NCI-H2196 (cell line): ENCODE measurements around the gene TXN.
"Not testable (repeated sequence)": the region's sequence is repeated elsewhere in the genome, so short reads cannot be mapped to it uniquely, and the experiment has no call there.

Experiments used
- DNase-seq: peaks from one replicate; lab custom pipeline; 2025; ENCODE audit not compliant: unreplicated experiment; lab: John Stamatoyannopoulos, UW

The TXN gene

DNA sequence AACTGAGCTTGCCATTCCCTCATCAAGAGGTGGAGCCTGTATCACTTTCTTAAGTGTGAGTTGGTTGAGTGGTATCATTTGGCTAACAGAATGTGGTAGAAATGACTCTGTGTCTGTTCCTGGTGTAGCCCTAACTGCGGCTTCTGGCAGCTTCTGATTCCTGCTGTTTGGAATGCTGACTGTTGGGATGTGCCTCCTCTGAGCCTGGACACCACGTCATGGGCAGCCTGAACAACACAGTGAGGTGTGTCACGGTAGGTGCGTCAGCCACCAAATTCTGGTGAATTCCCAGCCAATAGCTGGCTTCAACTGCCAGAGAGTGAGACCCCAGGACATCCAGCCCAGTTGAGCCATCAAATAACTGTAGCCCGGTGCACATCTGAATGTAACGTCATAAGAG, 42.2 kb downstream of the TXN start:
- DNase-seq = no peak

- no peak for DNase-seq
Measured at GRCh38 chr9:110213413-110214044, 42.8 kb downstream of the TXN start.

- DNase-seq = peak; percentile 12
Measured at GRCh38 chr9:110208031-110208430, 48.3 kb downstream of the TXN start, which contains the start of gene C9orf152. TSS of gene C9orf152 (minus strand) at chr9:110208159. CDS start at chr9:110207579, 580 bp downstream.

DNA sequence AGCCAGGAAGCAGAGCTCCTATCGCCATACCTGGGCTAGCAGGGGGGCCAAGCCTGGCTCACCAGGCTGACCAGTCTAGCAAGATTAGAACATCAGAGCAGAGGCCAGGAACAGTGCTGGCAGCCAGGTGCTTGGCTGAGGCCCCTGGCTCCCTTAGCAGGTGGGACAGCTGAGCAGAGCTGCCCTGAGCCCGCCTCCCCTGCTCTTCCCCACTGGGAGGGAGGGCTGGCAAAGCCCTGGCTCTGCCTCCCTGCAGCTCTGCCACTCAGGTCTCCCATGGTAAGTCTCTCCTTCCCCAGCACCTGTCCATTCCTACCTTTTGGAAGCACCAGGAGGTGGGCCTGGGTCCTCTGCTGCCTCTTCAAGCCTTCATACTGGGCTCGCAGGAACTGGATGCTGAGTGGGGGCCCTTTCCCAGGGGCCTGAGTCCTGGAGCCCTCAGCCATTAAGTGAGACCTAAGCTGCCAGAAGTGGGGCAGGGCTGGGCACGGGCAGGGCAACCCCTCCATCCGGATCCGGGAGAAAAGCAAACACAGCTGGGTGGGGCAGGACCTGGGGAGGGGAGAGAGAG, 49.2 kb downstream of the TXN start:
- DNase-seq = peak; percentile 89

GRCh38 chr9:110206389-110206788, 49.9 kb downstream of the TXN start:
- DNase-seq = peak; percentile 72

GRCh38 chr9:110205612-110206011, 50.7 kb downstream of the TXN start:
- DNase-seq = peak; percentile 42

DNA sequence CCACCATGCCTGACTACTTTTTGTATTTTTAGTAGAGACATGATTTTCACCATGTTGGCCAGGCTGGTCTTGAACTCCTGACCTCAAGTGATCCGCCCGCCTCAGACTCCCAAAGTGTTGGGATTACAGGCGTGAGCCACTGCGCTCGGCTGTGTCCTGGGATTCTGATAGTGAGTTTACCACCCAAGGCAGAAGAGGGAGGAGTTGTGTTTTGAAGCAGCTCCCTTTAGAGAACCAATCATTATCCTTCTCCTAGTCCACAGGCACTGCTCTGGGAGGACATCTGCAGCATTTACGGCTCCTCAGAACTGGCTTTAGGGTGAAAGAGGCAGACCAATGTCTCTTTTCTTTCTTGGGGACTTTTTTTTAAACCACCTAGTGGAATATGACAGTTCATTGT, 54.1 kb downstream of the TXN start:
- DNase-seq = no peak

DNA sequence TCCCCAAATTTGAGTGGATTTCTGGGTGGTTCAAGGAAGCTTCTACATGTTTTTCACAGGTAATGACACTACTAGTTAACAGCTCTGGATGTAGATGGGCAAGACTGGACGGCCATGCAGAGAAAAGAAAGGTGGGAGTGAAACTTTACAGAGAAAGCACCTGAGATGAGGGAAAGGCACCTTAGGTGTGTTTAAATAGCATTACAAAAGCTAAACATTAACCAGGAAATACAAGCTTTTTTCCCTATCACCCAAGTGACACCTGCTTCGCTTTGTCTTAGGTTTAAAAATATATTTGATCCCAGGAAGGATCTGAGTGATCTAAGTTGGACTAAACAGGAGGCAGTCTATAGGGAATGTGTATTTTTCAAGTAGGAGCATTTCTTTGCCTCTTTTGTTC, 56.7 kb downstream of the TXN start:
- DNase-seq = no peak

DNA sequence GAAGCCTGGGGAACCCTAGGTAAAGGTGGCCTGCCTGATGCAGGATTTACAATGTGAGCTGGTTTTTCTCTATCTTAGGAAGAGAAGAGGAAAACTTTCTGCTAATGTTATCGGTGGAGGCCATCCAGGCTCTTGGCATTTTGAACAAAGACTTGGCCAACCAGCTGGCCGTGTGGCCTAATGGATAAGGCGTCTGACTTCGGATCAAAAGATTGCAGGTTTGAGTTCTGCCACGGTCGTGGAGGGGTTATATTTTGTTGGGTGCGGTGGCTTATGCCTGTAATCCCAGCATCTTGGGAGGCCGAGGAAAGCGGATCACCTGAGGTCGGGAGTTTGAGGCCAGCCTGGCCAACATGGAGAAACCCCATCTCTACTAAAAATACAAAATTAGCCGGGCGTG, 58.0 kb downstream of the TXN start:
- DNase-seq = no peak

DNA sequence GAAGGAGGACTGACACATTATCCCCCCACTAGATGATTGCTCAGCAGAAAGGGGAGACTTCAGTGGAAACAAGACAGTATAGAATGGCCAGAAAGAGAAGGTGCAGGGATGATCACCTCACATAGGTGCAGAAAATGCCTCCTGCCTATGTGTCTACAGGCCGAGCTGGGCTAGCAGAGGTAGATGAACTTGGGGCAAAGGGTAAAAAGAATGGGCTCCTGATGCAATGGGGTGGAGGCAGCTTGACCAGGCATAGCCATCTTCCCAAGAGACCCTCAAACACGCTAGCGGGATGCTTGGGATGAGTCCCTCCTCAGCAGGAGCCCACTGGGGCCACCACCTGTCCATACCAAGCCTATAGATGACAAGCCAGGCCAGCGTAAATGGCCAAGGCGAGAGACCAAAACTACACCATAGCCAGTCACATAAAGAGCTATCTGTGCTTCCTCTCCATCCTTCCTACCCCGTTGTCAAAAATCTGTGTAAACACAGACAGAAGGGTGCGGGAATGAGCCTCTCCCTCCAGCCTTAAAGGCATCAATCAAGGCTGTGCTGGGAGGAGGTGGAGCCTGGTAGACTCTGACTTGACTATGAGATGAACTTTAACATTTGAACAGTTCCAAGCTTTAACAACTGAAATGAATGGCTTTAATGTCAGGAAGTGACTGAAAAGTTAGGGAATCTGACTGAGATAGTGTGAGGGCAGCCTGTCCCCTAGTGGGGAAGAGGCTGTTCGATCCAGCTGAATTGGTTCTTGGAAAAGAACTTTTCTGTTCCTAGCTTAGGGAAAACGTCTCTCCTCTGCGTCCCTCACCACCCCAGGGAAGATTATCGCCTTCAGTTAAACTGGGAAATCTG, 58.7 kb downstream of the TXN start:
- no peak for DNase-seq

DNA sequence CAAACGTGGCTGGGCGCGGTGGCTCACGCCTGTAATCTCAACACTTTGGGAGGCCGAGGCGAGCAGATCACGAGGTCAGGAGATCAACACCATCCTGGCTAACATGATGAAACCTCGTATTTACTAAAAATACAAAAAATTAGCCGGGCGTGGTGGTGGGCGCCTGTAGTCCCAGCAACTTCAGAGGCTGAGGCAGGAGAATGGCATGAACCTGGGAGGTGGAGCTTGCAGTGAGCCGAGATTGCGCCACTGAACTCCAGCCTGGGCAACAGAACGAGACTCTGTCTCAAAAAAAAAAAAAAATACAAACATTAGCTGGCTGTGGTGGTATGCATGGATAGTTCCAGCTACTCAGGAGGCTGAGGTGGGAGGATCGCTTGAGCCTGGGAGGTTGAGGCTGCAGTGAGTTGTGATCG, 60.2 kb downstream of the TXN start:
- not testable (repeated sequence) for DNase-seq
